Forelimb muscle (tissue), 1 donor: ENCODE data around the gene STON1. TPM values are rescaled to one million over a fixed set of nuclear protein-coding genes. Genes with fewer than 3 reads are reported as not detected.
"Not testable (repeated sequence)": the region's sequence is repeated elsewhere in the genome, so short reads cannot be mapped to it uniquely, and the experiment has no call there.

Experiments
- DNase-seq: peaks from one replicate; pipeline ENCODE4 v3.0.0-alpha.2; 2013; ENCODE audit warnings: low read depth
- polyA plus RNA-seq: library from polyadenylated mRNA; unstranded; fragments of 120-200 nt; gene quantifications from one replicate; pipeline ENCODE4 v1.2.1, GENCODE V29; 2013; ENCODE audit not compliant: insufficient read length

The STON1 gene, protein sequence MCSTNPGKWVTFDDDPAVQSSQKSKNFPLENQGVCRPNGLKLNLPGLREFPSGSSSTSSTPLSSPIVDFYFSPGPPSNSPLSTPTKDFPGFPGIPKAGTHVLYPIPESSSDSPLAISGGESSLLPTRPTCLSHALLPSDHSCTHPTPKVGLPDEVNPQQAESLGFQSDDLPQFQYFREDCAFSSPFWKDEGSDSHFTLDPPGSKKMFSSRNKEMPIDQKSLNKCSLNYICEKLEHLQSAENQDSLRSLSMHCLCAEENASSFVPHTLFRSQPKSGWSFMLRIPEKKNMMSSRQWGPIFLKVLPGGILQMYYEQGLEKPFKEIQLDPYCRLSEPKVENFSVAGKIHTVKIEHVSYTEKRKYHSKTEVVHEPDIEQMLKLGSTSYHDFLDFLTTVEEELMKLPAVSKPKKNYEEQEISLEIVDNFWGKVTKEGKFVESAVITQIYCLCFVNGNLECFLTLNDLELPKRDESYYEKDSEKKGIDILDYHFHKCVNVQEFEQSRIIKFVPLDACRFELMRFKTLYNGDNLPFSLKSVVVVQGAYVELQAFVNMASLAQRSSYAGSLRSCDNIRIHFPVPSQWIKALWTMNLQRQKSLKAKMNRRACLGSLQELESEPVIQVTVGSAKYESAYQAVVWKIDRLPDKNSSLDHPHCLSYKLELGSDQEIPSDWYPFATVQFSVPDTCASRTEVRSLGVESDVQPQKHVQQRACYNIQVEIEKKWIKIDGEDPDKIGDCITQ
- polyA plus RNA-seq, result 8.1 TPM

DNA sequence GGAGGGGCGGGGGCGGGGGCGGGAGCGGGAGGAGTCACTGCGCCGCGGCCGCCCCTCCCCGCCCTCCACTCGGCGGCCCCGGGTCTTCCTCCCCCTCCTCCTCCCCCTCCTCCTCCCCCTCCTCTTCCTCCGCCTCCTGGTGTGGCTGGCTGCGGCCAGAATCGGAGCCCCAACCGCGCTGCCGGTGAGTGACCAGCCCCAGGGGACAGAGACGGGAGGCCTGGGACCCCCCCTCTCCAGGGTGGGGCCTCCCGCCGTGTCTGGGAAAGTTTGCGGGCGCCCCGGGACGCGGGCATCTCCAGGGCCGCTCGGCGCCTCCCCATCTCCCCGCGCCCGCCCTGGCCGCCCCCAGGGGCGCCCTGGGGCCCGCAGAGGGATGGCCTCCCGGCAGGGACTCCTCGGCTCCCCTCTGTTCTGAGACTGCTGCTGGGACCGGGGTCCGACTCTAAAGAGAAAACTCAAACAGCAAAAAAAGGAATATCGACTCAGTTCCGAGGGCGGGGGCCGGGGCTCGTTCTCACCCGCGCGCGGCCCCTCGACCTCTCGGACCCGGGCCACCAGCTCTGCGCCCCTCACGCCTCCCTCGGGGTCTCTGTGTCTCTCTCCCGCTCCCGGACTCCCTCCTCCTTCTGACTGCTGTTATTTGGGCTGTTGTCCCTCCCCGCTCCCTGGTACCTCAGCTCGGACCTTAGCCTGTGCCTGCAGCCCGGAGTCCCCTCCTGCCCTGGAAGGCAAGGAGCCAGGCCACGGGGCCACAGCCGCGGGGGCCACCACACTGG is at the start of gene STON1:
Gene STON1 (plus strand): TSS at position 122 of the 779 bp plus-strand sequence. CDS start 50,480 bp downstream, outside the sequence.
- no peak for DNase-seq

DNA sequence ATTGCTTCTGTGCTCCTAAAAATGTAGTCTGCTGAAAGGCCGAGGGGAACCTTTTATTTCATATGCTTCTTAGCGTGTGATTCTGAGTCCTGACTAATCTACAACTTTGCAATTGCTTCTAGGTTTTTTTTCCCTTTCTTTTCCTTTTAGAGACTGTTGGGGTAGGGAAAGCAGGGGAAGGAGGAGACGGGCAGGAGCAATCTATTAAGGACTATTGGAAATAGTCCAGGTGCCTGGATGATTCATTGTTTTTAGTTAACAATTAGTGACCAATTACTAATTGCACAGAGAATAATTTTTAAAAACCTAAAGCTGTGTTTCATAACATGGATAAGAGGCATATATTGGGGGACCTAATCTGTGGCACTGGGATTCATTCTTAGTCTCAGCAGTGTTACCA is 49.4 kb upstream of the STON1 start:
- DNase-seq, result no peak

DNA sequence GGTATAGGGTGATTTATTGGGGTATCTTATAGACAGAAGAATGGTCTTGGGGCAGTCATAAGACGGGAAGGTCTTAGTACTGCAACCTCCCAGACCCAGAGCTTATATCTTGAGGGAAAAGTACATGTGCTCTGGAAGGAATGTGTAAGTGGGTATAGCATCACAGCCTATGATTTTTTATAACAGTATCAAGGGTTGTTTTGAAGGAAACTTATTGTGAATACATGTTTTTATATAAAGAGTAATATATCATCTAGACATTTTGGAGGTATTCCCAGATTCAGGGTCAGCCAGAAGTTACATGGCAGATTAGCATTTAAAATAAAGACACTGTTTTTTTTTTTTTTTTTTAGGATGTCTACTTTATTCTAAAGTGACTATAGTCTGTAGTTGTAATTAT is 47.6 kb upstream of the STON1 start:
- DNase-seq, result peak; percentile 80

DNA sequence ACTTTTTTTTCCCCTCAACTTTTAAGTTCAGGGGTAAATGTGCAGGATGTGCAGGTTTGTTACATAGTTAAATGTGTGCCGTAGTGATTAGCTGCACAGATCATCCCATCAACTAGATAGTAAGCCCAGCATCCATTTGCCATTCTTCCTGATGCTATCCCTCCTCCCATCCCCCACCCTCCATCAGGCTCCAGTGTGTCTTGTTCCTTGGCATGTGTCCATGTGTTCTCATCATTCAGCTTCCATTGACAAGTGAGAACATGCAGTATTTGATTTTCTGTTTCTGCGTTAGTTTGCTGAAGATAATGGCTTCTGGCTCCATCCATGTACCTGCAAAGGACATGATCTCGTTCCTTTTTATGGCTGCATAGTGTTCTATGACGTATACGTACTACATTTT is 47.2 kb upstream of the STON1 start:
- DNase-seq, result no peak

DNA sequence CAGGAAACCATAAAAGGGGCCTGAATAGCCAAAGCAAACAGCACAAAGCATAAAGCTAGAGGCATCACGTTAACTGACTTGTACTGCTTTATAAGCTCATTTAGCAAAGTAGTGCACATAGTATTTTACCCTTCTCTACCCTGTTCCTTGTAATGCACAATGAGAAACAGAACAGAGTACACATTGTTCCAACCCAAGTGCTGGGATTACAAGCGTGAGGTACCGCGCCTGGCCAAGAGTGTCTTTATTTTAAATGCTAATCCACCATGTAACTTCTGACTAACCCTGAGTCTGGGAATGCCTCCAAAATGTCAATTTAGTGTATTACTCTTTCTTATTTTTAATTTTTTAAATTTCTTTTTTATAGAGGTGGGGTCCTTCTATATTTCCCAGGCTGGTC is 46.4 kb upstream of the STON1 start:
- no peak for DNase-seq

DNA sequence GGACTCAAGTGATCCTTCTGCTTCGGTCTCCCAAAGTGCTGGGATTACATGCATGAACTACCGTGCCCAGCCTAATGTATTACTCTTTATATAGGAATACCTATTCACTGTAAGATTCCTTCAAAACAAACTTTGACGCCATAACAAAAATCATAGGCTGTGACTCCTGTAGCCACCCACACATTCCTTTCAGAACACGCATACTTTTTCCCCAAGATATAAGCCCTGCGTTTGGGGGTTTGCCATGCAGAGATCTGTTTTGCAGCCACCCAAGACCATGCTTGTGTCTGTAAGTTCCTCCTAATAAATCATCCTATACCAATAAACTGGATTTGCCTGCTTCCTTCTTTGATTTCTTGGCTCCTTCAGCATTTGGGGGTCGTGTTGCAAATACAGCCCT is 46.0 kb upstream of the STON1 start:
- DNase-seq, result no peak

DNA sequence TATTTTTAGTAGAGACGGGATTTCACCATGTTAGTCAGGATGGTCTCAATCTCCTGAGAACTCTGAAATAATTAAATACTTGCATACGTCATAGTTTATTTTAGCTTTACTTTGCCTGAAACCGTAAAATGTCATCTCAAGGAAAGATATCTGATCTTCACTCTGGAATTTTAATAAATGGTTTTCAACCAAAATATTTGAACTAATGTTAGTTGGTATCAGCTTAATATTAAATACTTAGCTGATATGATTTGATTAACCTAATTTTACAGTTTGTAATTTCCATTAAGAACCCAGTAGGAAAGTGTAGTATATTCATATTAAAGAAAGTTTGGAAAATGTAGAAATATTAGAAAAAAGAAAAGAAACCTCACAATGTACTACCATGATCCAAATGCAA is 41.4 kb upstream of the STON1 start:
- no peak for DNase-seq

DNA sequence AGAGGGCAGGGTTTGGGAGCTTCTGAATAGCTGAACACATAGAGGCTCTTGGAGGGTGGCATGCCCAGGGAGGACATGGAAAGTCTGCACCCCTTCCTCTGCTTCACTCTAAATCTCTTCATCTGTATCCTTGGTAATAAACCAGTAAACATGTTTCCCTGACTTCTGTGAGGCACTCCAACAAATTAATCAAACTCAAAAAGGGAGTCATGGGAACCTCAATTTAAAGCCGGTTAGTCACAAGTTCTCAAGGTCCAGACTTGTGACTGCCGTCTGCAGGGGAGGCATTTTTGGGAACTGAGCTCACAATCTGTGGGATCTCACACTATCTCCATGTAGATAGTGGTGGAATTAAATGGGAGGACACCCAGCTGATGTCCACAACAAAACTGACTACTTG is 33.1 kb upstream of the STON1 start:
- no peak for DNase-seq

DNA sequence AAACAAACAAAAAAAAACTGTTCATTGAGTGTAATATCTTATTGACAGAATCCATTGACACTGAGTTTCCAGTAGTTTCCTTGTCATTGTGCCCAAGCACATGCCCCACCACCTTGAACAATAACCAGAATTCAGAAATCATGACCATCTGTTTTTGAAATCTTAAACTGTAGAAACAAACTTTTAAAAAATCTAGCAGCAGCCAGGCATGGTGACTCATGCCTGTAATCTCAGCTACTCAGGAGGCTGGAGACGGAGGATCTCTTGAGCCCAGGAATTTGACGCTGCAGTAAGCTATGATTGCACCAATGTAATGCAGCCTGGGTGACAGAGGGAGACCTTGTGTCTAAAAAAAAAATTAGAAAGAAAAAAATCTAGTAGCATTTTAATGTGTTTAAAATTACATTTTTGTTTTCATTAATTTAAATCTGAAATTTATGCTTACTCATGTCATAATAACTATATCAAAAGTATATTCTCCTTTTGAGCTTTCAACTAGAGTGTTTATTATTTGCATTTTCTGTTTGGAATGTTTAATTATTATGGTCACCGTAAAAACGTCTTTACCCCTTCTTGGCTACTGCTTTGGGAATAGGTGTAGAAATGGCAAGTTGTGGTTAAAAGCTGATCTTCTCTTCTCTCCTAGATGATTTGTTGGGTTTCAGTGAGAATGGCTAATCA is 25.2 kb upstream of the STON1 start:
- DNase-seq, result no peak

DNA sequence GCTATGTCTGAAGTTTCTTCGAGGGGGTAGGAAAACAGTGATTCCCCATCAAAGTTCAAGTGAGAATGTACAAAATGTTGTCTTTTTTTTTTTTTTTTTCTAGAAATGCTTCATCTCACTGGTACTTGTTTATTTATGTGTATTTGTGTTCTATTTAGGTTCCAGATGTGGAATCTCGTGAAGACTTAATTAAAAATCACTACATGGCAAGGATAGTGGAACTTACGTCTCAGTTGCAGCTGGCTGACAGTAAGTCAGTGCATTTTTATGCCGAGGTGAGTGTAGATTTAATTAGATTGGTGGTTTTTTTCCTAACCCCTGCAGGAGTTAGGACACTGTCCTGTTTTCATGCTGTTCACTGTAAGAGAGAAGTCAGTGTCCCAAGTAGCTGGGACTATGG is 22.8 kb upstream of the STON1 start:
- DNase-seq, result no peak

DNA sequence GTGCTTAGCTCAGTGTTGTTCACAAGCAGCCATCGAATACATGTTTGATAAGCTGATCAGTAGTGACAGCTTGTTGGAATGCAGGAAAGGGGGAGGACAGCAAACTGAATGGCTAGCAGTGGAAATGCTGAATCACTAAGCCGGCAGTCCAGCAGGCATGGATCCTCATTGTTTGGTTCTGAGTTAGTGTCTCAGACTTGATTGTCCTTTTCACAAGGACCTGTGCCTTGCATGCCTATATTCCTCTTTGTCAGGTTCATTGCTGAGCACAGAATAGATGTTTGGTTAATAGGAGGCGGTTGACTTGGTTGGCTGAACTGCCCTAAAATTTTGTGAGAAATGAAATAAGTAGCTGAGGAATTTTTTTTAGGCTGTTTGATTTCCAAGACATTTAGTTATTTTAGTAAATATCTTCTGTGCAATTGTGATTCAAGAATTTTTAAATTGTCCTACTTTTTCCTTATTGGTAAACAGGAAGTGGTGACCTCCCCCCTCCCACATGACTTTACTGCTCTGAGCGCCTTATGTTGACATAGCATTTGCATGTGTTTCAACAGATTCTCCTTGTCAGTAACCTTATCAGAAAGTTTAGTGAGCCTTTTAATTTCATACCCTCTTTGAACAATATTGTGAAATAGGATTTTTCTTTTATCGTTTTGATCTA is 21.4 kb upstream of the STON1 start:
- no peak for DNase-seq

DNA sequence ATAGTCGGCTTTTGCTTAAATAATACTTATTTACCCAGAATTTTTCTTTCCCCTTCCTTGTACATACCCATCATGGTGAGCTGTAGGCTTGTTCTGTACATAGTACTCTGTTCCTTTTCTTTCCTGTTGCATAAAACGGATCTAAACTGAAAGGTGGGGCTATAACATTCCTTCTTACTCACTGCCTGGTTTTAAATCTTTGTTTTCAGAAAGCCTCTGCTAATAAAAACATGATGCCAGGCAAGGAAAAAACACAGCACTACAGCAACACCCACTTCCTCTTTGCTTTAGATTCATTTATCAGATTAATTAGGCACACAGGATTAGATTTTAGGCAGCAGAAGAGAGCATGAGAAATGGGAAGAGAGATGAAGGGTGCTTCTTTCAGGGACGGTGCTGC is 19.6 kb upstream of the STON1 start:
- no peak for DNase-seq

DNA sequence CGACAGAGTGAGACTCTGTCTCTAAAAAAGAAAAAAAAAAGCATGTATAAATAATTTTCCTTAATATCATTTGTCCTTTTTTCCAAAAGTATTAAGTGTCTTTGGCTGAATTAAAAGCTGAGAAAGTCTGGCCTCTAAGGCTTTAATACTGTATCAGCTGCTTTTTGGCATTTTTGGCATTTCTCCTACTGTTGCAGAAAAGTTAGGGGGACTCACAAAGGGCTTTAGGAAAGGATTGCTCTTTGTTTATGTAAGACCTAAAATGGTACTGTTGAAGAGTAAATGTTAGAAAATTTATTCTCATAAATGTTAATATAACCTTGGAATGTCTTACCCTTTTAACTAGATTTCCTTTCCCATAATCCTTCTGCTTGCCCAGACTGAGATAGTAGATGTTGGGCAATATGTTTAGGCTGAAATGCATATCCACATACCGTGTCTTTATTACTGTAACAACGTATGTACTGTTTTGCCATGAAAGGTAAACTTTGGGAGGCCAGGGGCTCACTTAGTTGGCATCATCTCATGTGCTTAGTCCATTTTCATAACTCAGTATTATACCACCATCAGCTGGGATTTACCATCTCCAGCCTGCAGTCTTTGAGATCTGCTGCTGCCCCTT is 18.0 kb upstream of the STON1 start:
- no peak for DNase-seq

DNA sequence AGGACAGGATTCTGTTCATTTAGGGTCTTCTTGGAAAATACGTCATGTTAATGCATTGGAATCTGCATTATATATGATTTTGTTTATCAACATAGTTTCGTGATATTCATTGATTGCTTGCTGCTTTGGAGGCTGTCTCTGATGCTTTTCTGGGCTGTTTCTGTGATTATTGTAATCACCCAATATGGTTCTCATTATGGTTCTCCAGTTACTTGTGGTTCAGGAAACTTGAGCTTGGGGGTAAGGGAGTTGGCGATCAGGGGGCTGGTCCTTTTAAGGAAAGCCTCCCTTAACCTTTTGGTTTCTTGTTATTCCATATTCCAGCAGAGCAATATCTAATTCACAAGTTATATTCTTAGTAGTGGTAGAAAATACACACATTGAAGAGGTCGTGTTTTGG is 17.4 kb upstream of the STON1 start:
- no peak for DNase-seq

DNA sequence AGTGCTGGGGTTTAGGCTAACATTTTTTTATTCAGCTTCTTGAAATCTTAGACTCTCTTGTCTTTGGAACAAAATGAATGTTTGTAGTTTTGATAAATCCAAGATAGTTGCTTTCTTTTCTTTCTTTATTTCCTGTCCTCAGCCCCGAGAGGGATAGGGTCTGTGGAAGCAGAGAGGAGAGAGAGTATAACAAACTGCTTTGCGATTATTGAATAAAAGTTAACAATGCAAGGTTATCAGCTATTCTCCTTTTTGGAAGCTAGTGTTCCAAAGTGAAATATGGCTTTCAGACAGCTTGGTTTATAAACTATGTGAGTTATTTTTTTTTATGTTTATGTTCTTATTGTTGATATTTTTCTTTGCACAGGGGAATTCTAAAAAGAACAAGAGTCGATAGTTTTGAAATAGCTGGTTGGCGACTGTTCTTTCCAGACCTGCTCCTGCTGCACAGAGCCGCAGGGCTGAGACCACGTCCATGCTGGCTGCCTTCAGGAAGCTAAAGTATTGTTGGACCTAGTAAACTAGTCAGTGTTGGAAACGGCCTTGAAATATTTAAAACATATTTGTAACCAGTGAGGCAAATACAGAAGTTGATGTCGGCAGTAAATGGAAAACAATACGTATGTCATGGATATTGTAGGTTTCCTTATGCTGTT is 15.5 kb upstream of the STON1 start:
- DNase-seq, result peak; percentile 49

DNA sequence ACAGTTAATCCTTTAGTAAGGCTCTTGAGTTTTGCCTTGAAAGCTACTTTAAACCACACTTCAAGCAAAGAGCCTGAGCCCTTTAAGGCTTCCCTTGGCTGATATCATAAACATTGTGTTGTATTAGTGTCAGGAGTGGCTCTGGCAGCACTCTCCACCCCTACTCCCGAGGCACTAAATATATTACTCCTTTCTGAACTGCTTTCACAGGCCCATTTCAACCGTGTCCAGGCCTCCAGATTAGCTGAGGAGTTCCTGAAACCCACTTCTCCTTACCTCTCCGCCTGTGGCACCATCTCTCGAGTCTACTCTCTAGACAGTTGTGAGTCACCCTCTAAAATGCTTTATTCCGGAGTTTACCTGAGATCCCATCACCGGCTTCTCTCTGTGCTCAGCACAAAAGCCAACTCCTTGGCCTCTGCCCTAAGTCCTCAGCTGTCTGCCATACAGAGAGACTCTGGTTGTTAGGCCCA is 14.4 kb upstream of the STON1 start:
- DNase-seq, result no peak

DNA sequence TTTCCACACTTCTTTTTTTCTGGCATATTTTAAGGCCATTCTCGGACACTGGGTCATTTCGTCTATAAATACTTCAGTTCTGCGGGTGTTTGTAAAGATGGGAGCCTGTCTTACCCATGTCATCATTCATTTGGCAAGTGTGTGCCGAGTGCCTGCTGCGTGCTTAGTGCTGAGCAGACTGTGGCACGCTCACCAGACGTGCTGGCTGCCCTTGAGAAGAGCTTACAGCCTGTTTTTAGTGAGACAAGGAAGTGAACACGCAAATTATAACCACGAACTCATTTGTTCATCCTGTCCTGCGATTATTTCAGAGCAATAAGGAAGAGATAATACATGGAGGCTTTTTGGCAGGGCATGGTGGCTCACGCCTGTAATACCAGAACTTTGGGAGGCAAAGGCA is 10.4 kb upstream of the STON1 start:
- DNase-seq, result no peak

DNA sequence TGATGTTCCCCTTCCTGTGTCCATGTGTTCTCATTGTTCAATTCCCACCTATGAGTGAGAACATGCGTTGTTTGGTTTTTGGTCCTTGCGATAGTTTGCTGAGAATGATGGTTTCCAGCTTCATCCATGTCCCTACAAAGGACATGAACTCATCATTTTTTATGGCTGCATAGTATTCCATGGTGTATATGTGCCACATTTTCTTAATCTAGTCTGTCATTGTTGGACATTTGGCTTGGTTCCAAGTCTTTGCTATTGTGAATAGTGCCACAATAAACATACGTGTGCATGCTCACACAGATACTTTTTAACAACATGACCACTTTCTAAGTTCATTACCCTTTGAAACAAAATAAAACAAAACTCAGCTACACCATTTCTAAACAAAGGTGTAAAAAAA is 5.2 kb upstream of the STON1 start:
- DNase-seq, result not testable (repeated sequence)

DNA sequence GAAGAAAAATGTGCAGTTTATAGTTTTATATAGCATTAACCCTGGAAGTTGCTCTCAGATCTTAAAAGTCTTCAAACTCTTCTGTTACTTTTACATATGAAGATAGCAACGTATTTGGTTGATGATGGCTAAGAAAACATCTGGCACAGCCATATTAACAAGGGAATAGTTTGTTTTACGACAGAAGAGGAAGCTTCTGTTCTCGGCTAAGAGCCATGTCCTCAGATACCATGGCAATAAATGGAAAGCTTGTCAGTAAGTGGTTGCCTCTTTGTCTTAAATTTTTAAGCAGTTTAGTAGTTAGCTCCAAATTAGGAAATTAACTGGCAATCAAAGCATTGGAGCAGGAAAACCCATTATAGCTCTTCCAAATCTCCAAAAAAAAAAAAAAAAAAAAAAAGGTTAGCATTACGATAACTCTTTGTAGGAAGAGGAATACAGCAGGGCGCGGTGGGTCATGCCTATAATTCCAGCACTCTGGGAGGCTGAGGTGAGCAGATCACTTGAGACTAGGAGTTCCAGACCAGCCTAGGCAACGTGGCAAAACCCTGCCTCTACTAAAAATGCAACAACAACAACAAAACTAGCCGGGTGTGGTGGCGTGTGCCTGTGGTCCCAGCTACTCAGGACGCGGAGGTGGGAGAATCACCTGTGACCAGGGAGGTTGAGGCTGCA is 4.5 kb upstream of the STON1 start:
- no peak for DNase-seq
